ENCODE data around the gene ITPRIP. TPM values are rescaled to one million over a fixed set of nuclear protein-coding genes. Genes with fewer than 3 reads are reported as not detected.

The ITPRIP gene
- total RNA-seq (1 to 10 TPM; 2.0 to 7.1 (median 2.8) TPM), polyA plus RNA-seq (1 to 10 TPM; 1.8 to 2.3 TPM)

DNA sequence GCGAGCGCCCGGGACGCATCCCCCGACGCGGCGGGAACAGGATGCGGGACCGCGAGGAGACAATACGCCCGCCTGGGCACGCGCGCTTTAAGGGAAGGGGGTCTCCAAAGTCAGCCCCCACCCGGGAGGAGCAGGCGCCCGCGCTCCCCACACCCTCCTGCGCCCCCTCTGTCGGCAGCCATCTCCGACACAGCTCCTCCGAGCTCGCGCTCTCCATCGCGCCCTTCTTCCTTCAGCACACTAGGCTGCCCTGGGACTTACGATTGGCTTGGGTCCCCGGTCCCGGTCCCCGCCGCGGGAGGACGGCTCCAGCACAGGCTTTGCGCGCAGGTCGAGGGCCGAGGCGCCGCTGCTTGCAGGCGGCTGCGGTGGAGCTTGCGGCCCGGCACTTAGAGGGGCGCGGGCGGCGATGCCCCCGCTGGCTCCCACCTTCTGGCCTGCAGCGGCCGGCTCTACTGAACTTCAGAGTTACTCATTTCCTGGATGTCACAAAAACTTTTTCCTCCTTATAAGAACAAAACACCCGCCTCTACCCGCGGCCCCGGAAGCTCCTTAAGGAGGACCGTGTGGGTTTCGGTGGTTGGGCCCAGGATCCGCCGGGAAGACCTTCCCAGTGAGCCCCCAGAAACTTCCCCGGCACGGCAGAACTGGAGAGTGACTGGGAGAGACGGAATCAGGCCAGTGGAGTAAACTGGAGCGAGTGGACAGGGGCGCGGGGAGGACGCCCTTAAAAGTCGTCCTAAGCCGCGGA, at the start of gene ITPRIP:
TSS of gene ITPRIP (minus strand) at position 481 of the 751 bp plus-strand sequence. CDS start 22,414 bp downstream, outside the sequence.
- 0% methylated on average over 65 to 70 of the region's 70 CpGs for WGBS, 2 donors
- ATAC-seq, result peak; percentile 64 to 77 (median 72)

DNA sequence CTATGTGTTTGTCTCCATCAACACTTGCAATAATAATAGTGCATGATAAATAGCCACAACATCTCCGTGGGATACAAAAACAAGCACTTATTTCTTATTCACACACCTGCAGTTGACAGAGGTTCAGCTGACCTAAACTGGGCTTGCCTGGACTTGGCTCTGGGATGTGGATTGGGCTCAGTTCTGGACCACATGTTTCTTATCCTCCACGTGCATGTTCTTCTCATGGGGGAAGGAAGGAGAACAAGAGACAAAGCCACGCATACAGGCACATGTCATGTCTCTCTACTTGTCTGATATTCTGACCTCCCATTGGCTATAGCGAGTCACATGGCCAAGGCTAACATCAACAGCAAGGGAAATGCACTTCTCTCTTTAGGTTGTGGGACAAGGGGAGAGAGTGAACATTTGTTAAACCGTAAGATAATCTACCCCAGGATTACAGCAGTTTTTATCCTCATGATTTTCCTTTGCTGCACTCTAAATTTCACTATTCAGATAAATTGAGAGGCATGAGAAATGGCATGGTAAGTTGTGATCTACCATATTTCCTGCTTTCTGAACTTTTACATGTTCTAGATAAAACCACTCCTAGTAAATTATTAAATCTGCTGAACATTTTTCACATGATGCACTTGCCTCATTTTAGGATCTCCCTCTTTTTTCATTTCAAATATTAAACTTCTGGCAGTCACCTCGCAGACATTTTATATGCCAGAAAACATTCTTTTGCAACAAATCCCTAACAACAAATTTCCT, 49.0 kb upstream of the ITPRIP start:
- WGBS, 2 donors, result 45 to 52% methylated on average over 6 of the region's 6 CpGs
- DNase-seq (no peak), FAIRE-seq (no peak), ATAC-seq (no peak)
- H3K27me3 ChIP-seq, result no peaks in the 10 kb centered on the region
- intact Hi-C loops (cut with DNase I), result no loop called here
- no peaks in the 10 kb centered on the region for H3K36me3 ChIP-seq
- TF ChIP-seq, protein P1, sequence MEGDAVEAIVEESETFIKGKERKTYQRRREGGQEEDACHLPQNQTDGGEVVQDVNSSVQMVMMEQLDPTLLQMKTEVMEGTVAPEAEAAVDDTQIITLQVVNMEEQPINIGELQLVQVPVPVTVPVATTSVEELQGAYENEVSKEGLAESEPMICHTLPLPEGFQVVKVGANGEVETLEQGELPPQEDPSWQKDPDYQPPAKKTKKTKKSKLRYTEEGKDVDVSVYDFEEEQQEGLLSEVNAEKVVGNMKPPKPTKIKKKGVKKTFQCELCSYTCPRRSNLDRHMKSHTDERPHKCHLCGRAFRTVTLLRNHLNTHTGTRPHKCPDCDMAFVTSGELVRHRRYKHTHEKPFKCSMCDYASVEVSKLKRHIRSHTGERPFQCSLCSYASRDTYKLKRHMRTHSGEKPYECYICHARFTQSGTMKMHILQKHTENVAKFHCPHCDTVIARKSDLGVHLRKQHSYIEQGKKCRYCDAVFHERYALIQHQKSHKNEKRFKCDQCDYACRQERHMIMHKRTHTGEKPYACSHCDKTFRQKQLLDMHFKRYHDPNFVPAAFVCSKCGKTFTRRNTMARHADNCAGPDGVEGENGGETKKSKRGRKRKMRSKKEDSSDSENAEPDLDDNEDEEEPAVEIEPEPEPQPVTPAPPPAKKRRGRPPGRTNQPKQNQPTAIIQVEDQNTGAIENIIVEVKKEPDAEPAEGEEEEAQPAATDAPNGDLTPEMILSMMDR (IDR thresholded peaks at IDR 0.05), result no peak
- H3K9me3 ChIP-seq, result no peaks in the 10 kb centered on the region
- no peak overlapping the region for H3K27ac ChIP-seq
- no peak overlapping the region for H3K4me3 ChIP-seq
- no peaks in the 10 kb centered on the region for H3K4me1 ChIP-seq

More for the DNA sequence above, at the start of gene ITPRIP:
- Histone ChIP-seq H3K4me3 (peak within 1 kb of the TSS; percentile 84 to 92 (median 86)), H3K9me3 (no peaks in the 10 kb centered on the region), H3K27me3 (no peaks in the 10 kb centered on the region), H3K36me3 (no peaks in the 10 kb centered on the region), H3K27ac (peak within 1 kb of the TSS; percentile 78 to 98 (median 90)), H3K4me1 (peaks cover 7 to 13% (median 8%) of the 10 kb centered on the region in 3 donors)
- DNase-seq (peak; percentile 53 to 77 (median 67)), FAIRE-seq (no peak)
- TF ChIP-seq, protein P1 (IDR thresholded peaks at IDR 0.05), result no peak
- intact Hi-C loops (cut with DNase I), result no loop called here

DNA sequence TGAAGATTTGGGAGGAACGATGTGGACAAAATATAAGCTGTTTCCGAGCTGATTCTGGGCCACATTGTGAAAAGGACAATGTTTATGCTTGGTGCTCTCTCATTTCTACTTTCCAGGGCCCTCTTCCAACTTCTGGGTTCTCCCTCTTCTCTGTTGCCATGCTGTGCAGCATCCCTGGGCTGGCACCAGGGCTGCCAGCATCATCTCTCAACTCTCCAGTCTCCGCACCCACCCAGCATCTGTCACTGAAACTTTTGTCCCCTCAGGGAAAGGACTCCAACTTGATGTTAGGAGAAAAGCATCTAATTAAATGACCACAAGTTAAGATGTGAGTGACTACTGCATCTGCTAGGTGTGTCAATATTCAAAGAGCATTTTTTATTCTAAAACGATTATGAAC, 42.1 kb upstream of the ITPRIP start:
- H3K4me3 ChIP-seq, result no peak overlapping the region
- no peaks in the 10 kb centered on the region for H3K27me3 ChIP-seq
- H3K4me1 ChIP-seq, result no peaks in the 10 kb centered on the region
- FAIRE-seq (no peak), ATAC-seq (no peak), DNase-seq (no peak)
- H3K27ac ChIP-seq, result no peak overlapping the region
- intact Hi-C loops (cut with DNase I), result no loop called here
- WGBS, 2 donors, result 65 to 77% methylated on average over 4 of the region's 4 CpGs
- TF ChIP-seq, protein P1 (IDR thresholded peaks at IDR 0.05), result no peak
- H3K36me3 ChIP-seq, result no peaks in the 10 kb centered on the region
- no peaks in the 10 kb centered on the region for H3K9me3 ChIP-seq

DNA sequence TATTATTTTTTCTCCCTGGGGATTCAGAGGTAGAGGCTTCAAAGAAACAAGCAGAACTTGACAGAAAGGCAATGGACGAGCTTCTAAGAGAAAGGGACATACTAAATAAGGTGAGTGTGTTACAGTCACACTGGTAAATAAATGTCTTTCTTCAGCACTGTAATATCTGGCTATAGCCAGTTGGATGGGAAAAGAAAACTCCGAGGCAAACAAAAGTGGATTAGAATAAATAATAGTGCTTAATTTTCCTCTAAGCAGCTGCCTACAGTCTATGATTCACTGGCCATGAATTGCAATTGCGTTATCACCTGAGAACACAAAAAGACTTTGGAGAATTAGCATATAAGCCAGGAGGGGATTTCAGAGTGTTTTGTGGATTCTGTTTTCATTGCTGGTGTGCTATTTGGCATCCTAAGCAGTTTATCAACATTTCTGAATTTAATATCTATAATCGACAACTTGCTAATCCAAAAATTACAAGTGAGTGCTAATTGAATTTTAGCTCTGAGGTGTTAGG, 38.6 kb upstream of the ITPRIP start:
- Histone ChIP-seq H3K4me3 (no peak overlapping the region), H3K27me3 (no peaks in the 10 kb centered on the region), H3K4me1 (no peaks in the 10 kb centered on the region), H3K36me3 (no peaks in the 10 kb centered on the region), H3K27ac (no peak overlapping the region), H3K9me3 (no peaks in the 10 kb centered on the region)
- WGBS, 2 donors, result 64 to 71% methylated on average over 4 of the region's 4 CpGs
- TF ChIP-seq, protein P1 (IDR thresholded peaks at IDR 0.05), result no peak
- FAIRE-seq (no peak), ATAC-seq (no peak), DNase-seq (no peak)
- intact Hi-C loops (cut with DNase I), result no loop called here
